22Rv1 (cell line): ENCODE data around the gene GBE1.

Source experiments
- H3K27ac ChIP-seq: fragments of 450-650 bp; 2 replicates; pipeline ENCODE4 v1.5.1; 2017
- ZFX ChIP-seq: fragments of 450-650 bp; IDR thresholded peaks from 2 replicates; pipeline ENCODE4 v1.6.1; 2017; ENCODE audit warnings: antibody characterized with exemption, borderline replicate concordance
- TF ChIP-seq, protein P1 (sequence below): fragments of 450-650 bp; IDR thresholded peaks from 2 replicates; pipeline ENCODE4 v1.5.1; 2017; ENCODE audit warnings: mild to moderate bottlenecking

Gene GBE1

DNA sequence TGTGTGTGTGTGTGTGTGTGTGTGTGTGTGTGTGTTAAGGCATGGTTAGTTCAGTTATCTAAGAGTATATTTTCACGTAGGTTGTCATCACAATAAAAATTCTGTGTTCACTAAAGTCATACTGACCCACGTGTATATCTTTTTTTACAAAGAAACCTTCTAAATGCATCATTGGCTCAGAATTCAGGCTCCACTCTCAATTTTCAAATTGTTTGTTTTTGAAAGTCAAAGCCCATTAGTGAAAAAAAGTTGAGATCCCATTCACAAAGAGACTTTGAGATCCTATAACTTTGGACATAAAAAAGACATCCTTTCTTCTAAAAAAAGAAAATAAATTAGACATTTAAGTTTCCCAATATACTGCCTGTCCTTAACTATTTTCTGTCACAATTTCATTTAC lies 59.3 kb downstream of the GBE1 start:
- TF ChIP-seq, protein P1, sequence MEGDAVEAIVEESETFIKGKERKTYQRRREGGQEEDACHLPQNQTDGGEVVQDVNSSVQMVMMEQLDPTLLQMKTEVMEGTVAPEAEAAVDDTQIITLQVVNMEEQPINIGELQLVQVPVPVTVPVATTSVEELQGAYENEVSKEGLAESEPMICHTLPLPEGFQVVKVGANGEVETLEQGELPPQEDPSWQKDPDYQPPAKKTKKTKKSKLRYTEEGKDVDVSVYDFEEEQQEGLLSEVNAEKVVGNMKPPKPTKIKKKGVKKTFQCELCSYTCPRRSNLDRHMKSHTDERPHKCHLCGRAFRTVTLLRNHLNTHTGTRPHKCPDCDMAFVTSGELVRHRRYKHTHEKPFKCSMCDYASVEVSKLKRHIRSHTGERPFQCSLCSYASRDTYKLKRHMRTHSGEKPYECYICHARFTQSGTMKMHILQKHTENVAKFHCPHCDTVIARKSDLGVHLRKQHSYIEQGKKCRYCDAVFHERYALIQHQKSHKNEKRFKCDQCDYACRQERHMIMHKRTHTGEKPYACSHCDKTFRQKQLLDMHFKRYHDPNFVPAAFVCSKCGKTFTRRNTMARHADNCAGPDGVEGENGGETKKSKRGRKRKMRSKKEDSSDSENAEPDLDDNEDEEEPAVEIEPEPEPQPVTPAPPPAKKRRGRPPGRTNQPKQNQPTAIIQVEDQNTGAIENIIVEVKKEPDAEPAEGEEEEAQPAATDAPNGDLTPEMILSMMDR: no peak
- no peak for TF ChIP-seq ZFX
- no peak overlapping the region for H3K27ac ChIP-seq

DNA sequence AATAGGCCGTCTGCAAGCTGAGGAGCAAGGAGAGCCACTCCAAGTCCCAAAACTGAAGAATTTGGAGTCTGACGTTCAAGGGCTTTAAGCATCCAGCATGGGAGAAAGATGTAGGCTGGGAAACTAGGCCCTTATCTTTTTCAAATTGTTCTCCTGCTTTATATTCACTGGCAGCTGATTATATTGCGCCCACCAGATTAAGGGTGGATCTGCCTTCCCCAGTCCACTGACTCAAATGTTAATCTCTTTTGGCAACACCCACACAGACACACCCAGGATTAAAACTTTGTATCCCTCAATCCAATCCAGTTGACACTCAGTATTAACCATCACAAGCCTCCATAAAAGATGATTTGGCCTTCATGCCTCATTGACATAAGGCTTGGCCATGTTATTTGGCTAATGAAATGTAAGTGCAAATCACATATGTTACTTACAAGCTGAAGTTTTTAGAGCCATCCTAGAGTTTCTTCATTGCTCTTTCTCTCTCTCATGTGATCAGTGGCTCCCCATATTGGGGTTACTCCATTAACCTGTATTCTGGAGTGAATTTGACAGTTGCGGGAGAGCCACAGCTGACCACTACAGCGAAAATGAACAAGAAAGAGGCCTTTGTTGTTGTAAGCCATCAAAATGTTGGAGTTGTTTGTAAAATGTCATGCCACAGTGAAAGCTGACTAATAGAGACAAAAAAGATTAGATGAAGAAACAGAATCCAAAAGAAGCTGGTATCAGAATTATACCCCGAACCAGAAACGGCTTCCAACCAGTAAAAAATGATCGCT lies 61.7 kb downstream of the GBE1 start:
- no peak overlapping the region for H3K27ac ChIP-seq
- TF ChIP-seq, protein P1: no peak
- TF ChIP-seq ZFX: no peak

DNA sequence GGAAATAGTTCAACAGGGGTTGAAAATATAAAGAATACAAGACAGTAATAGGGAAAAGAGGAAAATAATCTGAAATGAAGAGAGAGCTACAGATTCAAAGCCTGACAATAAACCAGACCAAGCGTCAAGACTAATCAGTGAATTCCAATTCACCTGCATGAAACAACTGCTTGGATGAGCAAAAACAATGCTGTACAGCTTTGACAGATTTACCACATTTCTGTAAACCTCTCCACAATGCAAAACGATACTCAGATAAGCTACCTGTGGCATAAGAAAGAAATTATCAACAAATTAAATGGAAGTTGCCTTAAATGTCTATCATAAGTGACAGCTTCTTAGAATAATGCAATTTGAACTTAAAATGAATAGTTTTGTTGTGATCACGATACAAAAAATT lies 65.4 kb downstream of the GBE1 start:
- TF ChIP-seq, protein P1: no peak
- no peak for TF ChIP-seq ZFX
- no peak overlapping the region for H3K27ac ChIP-seq

DNA sequence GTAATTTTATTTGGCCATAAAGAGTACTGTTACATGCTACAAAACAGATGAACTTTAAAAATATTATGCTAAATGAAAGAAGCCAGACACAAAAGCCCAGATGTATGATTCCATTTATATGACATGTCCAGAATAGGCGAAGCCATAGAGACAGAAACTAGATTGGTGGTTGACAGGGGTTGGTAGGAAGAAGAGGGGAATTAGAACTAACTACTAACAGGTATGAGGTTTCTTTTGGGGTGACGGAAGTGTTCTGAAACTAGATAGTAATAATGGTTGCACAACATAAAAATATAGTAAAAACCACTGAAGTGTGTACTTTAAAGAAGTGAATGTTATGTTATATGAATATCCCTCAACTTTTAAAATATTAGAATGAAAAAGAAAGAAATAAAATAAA lies 66.1 kb downstream of the GBE1 start:
- no peak for TF ChIP-seq ZFX
- TF ChIP-seq, protein P1: no peak
- H3K27ac ChIP-seq: no peak overlapping the region

DNA sequence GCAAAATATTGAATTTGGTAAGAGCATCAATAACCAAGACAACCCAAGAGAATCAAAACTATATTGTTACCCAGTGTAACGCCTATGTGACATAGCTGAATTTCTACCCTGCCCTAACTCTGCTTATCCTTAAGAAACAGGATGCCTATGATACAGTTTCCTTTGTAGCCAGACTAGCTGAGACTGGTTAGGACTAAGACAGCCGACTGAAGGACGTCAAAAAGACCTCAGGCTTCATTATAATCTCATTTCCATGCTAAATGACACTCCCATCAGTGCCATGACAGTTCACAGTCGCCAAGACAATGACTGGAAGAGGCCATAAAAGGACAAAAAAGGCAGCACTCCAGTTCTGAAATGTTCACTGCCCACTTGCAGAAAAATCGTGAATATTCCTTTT lies 66.8 kb downstream of the GBE1 start:
- no peak overlapping the region for H3K27ac ChIP-seq
- TF ChIP-seq, protein P1: no peak
- TF ChIP-seq ZFX: no peak

DNA sequence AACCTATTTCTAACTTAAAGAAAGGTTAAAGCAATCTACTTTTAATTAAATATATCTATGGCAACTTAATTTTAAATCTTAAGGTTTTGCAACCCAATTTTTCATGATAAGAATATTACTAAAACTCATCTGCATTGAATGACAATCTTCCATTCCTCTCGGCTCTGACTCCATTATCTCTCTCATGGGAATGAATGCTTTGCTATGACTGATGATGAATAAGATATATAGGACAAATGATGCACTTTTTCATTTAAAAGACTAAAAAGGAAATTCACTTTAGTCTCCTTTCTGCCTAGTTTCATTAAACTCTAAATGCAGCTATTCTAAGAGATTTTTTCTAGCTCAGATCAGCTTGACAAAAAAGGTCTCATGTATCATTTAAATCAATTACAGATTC lies 68.7 kb downstream of the GBE1 start:
- H3K27ac ChIP-seq: no peak overlapping the region
- no peak for TF ChIP-seq ZFX
- TF ChIP-seq, protein P1: no peak

DNA sequence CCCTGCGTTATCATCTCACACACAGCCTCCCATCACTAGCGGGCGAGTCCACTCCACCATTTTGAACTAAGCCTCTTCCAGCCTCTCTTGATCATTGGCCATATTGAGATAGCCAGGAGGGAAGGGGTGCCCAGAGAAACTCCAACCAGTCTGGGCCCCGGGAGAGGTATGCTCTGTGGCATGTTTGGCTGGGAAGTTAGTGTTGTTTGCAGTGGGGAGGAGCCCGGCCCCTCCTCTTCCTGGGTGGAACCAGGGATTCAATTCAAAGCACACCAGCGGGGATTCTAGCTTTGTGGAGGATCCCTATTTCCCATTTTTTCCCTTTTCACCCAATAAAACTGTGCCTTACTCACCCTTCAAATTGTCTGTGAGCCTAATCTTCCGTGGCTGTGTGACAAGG lies 71.8 kb downstream of the GBE1 start:
- H3K27ac ChIP-seq: no peak overlapping the region
- TF ChIP-seq ZFX: no peak
- TF ChIP-seq, protein P1: no peak
